Fibroblast of lung (primary cell): ENCODE data around the gene RRP12.

Source experiments
- EZH2 ChIP-seq: IDR thresholded peaks from 2 replicates; pipeline ENCODE4 v1.5.1; 2012; ENCODE audit warnings: low read length, control low read depth, mild to moderate bottlenecking; ENCODE audit errors: missing control alignments
- TF ChIP-seq, protein P1 (sequence below), 2 donors: IDR thresholded peaks in 1 of 2; conservative IDR thresholded peaks in 1 of 2; 1 replicate in 1 of 2; 2 replicates in 1 of 2; pipeline ENCODE4 v1.5.1; 2011 to 2012; ENCODE audit warnings: low read length in 2 of 2, control low read depth in 1 of 2, inconsistent platforms in 1 of 2, low read depth in 1 of 2, mild to moderate bottlenecking in 1 of 2

GRCh38 chr10:97407211-97407951 lies 6.2 kb upstream of the RRP12 start:
- TF ChIP-seq, protein P1, sequence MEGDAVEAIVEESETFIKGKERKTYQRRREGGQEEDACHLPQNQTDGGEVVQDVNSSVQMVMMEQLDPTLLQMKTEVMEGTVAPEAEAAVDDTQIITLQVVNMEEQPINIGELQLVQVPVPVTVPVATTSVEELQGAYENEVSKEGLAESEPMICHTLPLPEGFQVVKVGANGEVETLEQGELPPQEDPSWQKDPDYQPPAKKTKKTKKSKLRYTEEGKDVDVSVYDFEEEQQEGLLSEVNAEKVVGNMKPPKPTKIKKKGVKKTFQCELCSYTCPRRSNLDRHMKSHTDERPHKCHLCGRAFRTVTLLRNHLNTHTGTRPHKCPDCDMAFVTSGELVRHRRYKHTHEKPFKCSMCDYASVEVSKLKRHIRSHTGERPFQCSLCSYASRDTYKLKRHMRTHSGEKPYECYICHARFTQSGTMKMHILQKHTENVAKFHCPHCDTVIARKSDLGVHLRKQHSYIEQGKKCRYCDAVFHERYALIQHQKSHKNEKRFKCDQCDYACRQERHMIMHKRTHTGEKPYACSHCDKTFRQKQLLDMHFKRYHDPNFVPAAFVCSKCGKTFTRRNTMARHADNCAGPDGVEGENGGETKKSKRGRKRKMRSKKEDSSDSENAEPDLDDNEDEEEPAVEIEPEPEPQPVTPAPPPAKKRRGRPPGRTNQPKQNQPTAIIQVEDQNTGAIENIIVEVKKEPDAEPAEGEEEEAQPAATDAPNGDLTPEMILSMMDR (conservative IDR thresholded peaks at IDR 0.05 in 1 of 2, IDR thresholded peaks at IDR 0.05 in 1 of 2; ENCODE audit: low read depth in 1 of 2, low read length in 2 of 2), result peak; percentile 81 to 86
- no peak for TF ChIP-seq EZH2
